H9 (cell line): ENCODE results near the gene SYT9. TPM values are rescaled to one million over a fixed set of nuclear protein-coding genes. Genes with fewer than 3 reads are reported as not detected.
A peak's percentile ranks its signal among the peaks of the same experiment; 100 is the strongest.

Source experiments
- DNase-seq: peaks from one replicate; pipeline ENCODE4 v3.0.0-alpha.2; 2017
- H2AFZ ChIP-seq: one replicate; pipeline ENCODE4 v1.6.1; 2013; ENCODE audit warnings: mild to moderate bottlenecking, low read length, control low read depth, moderate library complexity
- H2AK5ac ChIP-seq: 2 replicates; pipeline ENCODE4 v1.6.1; 2013; ENCODE audit warnings: low read length, control low read depth, mixed read lengths; ENCODE audit not compliant: insufficient read length
- H2BK120ac ChIP-seq: one replicate; pipeline ENCODE4 v1.6.1; 2013; ENCODE audit warnings: low read depth, mild to moderate bottlenecking, low read length, control low read depth, inconsistent platforms; ENCODE audit not compliant: poor library complexity, severe bottlenecking
- H2BK12ac ChIP-seq: 2 replicates; pipeline ENCODE4 v1.6.1; 2013; ENCODE audit warnings: low read length, control low read depth, mixed read lengths, low read depth; ENCODE audit not compliant: insufficient read length
- H2BK15ac ChIP-seq: 2 replicates; pipeline ENCODE4 v1.6.1; 2013; ENCODE audit warnings: low read depth, low read length, control low read depth
- H2BK20ac ChIP-seq: one replicate; pipeline ENCODE4 v1.6.1; 2013; ENCODE audit warnings: low read depth, mild to moderate bottlenecking, low read length, control low read depth, inconsistent platforms; ENCODE audit not compliant: poor library complexity, severe bottlenecking
- H2BK5ac ChIP-seq: 2 replicates; pipeline ENCODE4 v1.6.1; 2013; ENCODE audit warnings: low read length, control low read depth, mixed read lengths; ENCODE audit not compliant: insufficient read length
- H3K14ac ChIP-seq: 2 replicates; pipeline ENCODE4 v1.6.1; 2013; ENCODE audit warnings: low read length, control low read depth; ENCODE audit not compliant: insufficient read depth
- H3K18ac ChIP-seq: 2 replicates; pipeline ENCODE4 v1.6.1; 2013; ENCODE audit warnings: low read depth, mild to moderate bottlenecking, mixed read lengths, low read length, control low read depth; ENCODE audit not compliant: insufficient read length
- H3K23ac ChIP-seq: 2 replicates; pipeline ENCODE4 v1.6.1; 2013; ENCODE audit warnings: low read length, control low read depth, mixed read lengths, low read depth; ENCODE audit not compliant: insufficient read length
- H3K23me2 ChIP-seq: 2 replicates; pipeline ENCODE4 v1.6.1; 2013; ENCODE audit warnings: low read depth, mild to moderate bottlenecking, mixed read lengths, low read length, control low read depth; ENCODE audit not compliant: insufficient read length, poor library complexity, severe bottlenecking
- H3K27ac ChIP-seq: 2 replicates; pipeline ENCODE4 v1.5.1; 2013; ENCODE audit warnings: low read length, control low read depth, mixed read lengths, low read depth; ENCODE audit not compliant: insufficient read length
- H3K27me3 ChIP-seq: 2 replicates; pipeline ENCODE4 v1.6.1; 2013; ENCODE audit warnings: low read length, control low read depth, inconsistent platforms; ENCODE audit not compliant: insufficient read depth
- H3K4ac ChIP-seq: 2 replicates; pipeline ENCODE4 v1.6.1; 2013; ENCODE audit warnings: low read depth, mild to moderate bottlenecking, control low read depth, inconsistent platforms, low read length, moderate library complexity
- H3K4me1 ChIP-seq: 2 replicates; pipeline ENCODE4 v1.6.1; 2013; ENCODE audit warnings: low read length, control low read depth, inconsistent platforms; ENCODE audit not compliant: insufficient read depth
- H3K4me2 ChIP-seq: 2 replicates; pipeline ENCODE4 v1.6.1; 2013; ENCODE audit warnings: low read length, control low read depth, mixed read lengths; ENCODE audit not compliant: insufficient read length, insufficient read depth
- H3K56ac ChIP-seq: 2 replicates; pipeline ENCODE4 v1.6.1; 2013; ENCODE audit warnings: low read depth, mild to moderate bottlenecking, mixed read lengths, low read length, control low read depth; ENCODE audit not compliant: insufficient read length
- H3K79me1 ChIP-seq: 2 replicates; pipeline ENCODE4 v1.6.1; 2013; ENCODE audit warnings: low read depth, mild to moderate bottlenecking, moderate library complexity, low read length, control low read depth, inconsistent platforms; ENCODE audit not compliant: insufficient read depth, poor library complexity, severe bottlenecking
- H3K79me2 ChIP-seq: 2 replicates; pipeline ENCODE4 v1.6.1; 2013; ENCODE audit warnings: low read length, control low read depth, inconsistent platforms; ENCODE audit not compliant: insufficient read depth
- H3K9ac ChIP-seq: 2 replicates; pipeline ENCODE4 v1.6.1; 2013; ENCODE audit warnings: low read length, control low read depth, mixed read lengths; ENCODE audit not compliant: insufficient read length; ENCODE audit errors: extremely low read depth
- H3K9me3 ChIP-seq: one replicate; pipeline ENCODE4 v1.6.1; 2013; ENCODE audit warnings: low read depth, low read length, inconsistent platforms; ENCODE audit not compliant: control insufficient read depth
- H3T11ph ChIP-seq: one replicate; pipeline ENCODE4 v1.6.1; 2013; ENCODE audit warnings: mild to moderate bottlenecking, low read length, control low read depth, inconsistent platforms
- H4K20me1 ChIP-seq: one replicate; pipeline ENCODE4 v1.6.1; 2013; ENCODE audit not compliant: control insufficient read depth, insufficient read length, insufficient read depth
- H4K5ac ChIP-seq: 2 replicates; pipeline ENCODE4 v1.6.1; 2013; ENCODE audit warnings: low read depth, mild to moderate bottlenecking, mixed read lengths, low read length, control low read depth; ENCODE audit not compliant: insufficient read length
- H4K8ac ChIP-seq: replicated peaks from 2 replicates; pipeline ENCODE4 v1.6.1; 2013; ENCODE audit warnings: low read length, control low read depth, mixed read lengths, low read depth; ENCODE audit not compliant: insufficient read length
- H4K91ac ChIP-seq: 2 replicates; pipeline ENCODE4 v1.6.1; 2013; ENCODE audit warnings: low read depth, mild to moderate bottlenecking, moderate library complexity, mixed read lengths, low read length, control low read depth; ENCODE audit not compliant: insufficient read length
- H3K27ac Mint-ChIP-seq, 3 experiments: 2 replicates in 2 of 3; 3 replicates in 1 of 3; pipeline ENCODE4 v1.8.0; 2020 to 2021; ENCODE audit warnings: mixed read lengths in 3 of 3, mild to moderate bottlenecking in 1 of 3, moderate library complexity in 1 of 3
- H3K27me3 Mint-ChIP-seq: 2 replicates; pipeline ENCODE4 v1.8.0; 2021; ENCODE audit warnings: low read depth, mild to moderate bottlenecking, moderate library complexity, mixed read lengths
- H3K36me3 Mint-ChIP-seq, 3 experiments: 2 replicates in 2 of 3; 3 replicates in 1 of 3; pipeline ENCODE4 v1.8.0; 2020 to 2021; ENCODE audit warnings: low read depth in 3 of 3, mixed read lengths in 3 of 3; ENCODE audit not compliant: insufficient read depth in 1 of 3
- H3K4me1 Mint-ChIP-seq, 2 experiments: 2 replicates each; pipeline ENCODE4 v1.8.0; 2020; ENCODE audit warnings: mixed read lengths in 2 of 2
- H3K4me3 Mint-ChIP-seq, 2 experiments: 2 replicates in 1 of 2; 3 replicates in 1 of 2; pipeline ENCODE4 v1.8.0; 2020 to 2021; ENCODE audit warnings: mild to moderate bottlenecking in 2 of 2, mixed read lengths in 2 of 2, moderate library complexity in 1 of 2
- H3K9me3 Mint-ChIP-seq, 2 experiments: 2 replicates in 1 of 2; 3 replicates in 1 of 2; pipeline ENCODE4 v1.8.0; 2020; ENCODE audit warnings: mild to moderate bottlenecking in 2 of 2, mixed read lengths in 2 of 2, moderate library complexity in 1 of 2
- WGBS: extraction: QIAGEN DNeasy Blood & Tissue Kit; methylation state at CpG from one replicate; pipeline ENCODE4 v1.1.7; 2013; ENCODE audit warnings: missing lambda C conversion rate, low lambda C conversion rate, mixed read lengths; ENCODE audit not compliant: insufficient read length; ENCODE audit errors: extremely low coverage; 5-methylcytosine and 5-hydroxymethylcytosine counted together
- total RNA-seq: library from RNA; stranded (reverse); gene quantifications from 2 replicates; pipeline ENCODE4 v1.2.1, GENCODE V29; 2021
- TF ChIP-seq, protein P1 (sequence below): fragments of 200-600 bp; sonication (generic); conservative IDR thresholded peaks from 3 replicates; pipeline ENCODE4 v1.8.0; 2021; ENCODE audit warnings: antibody characterized with exemption, mild to moderate bottlenecking

SYT9 gene
- total RNA-seq, 1 experiment from 2014 or later: 0.63 TPM

DNA sequence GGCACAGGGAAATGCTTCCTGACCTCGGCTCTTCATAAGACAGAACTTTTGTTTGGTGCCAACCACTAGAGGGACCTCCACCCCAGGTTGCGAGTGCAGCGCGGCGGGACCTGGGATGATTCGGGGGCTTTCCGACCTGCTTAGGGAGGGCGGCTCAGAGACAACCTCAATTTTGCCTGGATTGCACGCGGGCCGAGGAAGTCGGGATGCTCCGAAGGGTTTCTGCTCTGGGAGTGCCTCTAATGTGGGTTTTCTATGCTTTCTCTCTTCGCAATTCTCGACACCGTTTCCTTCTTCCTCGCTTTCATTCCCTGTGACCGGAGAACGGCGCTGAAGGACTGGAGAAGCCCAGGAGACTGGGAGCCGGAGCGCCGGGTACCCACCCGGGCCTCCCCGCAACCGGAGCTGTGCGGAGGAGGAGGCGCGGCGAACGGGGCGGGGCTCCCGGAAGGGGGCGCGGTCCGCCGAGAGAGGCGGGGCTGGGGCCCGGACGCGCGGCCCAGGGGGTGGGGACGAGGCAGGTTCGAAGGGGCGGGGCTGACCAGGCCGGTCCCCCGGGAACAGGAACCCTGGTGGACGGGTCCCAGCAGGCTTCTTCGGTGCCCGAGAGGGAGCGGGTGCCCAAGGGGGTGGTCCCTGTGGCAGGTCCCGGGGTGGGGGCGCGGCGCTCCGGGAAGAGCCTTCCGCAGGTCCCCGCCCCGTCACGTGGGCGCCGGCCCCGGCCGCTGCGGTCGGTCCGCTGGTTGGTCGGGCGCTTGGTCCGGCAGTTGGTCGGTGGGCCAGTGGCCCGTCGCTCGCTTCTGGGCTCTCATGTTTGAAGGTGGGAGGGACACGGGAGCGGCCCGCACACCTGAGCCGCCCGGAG lies 261.8 kb downstream of the SYT9 start, which contains the start of gene PPFIBP2:
Gene PPFIBP2 (plus strand): TSS at position 766 of the 865 bp plus-strand sequence. CDS start 35,477 bp downstream, outside the sequence.
- peak; percentile 91 for DNase-seq
- Histone ChIP-seq H3K23ac (no peak within 1 kb of the TSS), H2AFZ (peak within 1 kb of the TSS; percentile 49), H2BK15ac (no peak within 1 kb of the TSS), H3K4ac (no peak within 1 kb of the TSS), H3K4me1 (no peaks in the 10 kb centered on the region), H2BK12ac (no peak within 1 kb of the TSS), H2BK120ac (no peak within 1 kb of the TSS), H3K79me2 (no peaks in the 10 kb centered on the region), H3K23me2 (peaks cover 14% of the 10 kb centered on the region), H2BK20ac (no peak within 1 kb of the TSS), H4K8ac (no peak within 1 kb of the TSS), H3K27ac (no peak within 1 kb of the TSS), H3K79me1 (no peaks in the 10 kb centered on the region), H3K27me3 (peaks cover 3% of the 10 kb centered on the region; the same call in 1 of the 2 replicates), H4K20me1 (no peaks in the 10 kb centered on the region), H2BK5ac (no peak within 1 kb of the TSS), H3K9ac (no peak within 1 kb of the TSS), H3K56ac (no peak within 1 kb of the TSS), H4K91ac (no peak within 1 kb of the TSS), H2AK5ac (no peak within 1 kb of the TSS), H3K18ac (peak within 1 kb of the TSS; percentile 67), H3T11ph (no peak within 1 kb of the TSS), H3K4me2 (peak within 1 kb of the TSS; percentile 71), H3K14ac (peak within 1 kb of the TSS; percentile 92), H3K9me3 (no peaks in the 10 kb centered on the region), H4K5ac (no peak within 1 kb of the TSS)
- Mint-ChIP-seq H3K4me3 (peak within 1 kb of the TSS; percentile 78 to 87), H3K9me3 (no peaks in the 10 kb centered on the region), H3K27me3 (peaks cover 39% of the 10 kb centered on the region), H3K36me3 (peaks cover 0 to 3% (median 0%) of the 10 kb centered on the region in 3 experiments; a peak in 1 of 7 replicates), H3K27ac (peak within 1 kb of the TSS in 2 of 3 experiments; percentile 57 to 59; a peak in 1 of 7 replicates), H3K4me1 (peaks cover 26 to 29% of the 10 kb centered on the region in 2 experiments)
- WGBS: no CpG with 5 or more reads among the region's 79 CpGs
- TF ChIP-seq, protein P1, sequence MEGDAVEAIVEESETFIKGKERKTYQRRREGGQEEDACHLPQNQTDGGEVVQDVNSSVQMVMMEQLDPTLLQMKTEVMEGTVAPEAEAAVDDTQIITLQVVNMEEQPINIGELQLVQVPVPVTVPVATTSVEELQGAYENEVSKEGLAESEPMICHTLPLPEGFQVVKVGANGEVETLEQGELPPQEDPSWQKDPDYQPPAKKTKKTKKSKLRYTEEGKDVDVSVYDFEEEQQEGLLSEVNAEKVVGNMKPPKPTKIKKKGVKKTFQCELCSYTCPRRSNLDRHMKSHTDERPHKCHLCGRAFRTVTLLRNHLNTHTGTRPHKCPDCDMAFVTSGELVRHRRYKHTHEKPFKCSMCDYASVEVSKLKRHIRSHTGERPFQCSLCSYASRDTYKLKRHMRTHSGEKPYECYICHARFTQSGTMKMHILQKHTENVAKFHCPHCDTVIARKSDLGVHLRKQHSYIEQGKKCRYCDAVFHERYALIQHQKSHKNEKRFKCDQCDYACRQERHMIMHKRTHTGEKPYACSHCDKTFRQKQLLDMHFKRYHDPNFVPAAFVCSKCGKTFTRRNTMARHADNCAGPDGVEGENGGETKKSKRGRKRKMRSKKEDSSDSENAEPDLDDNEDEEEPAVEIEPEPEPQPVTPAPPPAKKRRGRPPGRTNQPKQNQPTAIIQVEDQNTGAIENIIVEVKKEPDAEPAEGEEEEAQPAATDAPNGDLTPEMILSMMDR: peak; percentile 78
